Measurements from ENCODE around the gene ARCN1. TPM values are rescaled to one million over a fixed set of nuclear protein-coding genes. Genes with fewer than 3 reads are reported as not detected.
A peak's percentile ranks its signal among the peaks of the same experiment; 100 is the strongest.
"Not testable (repeated sequence)": the region's sequence is repeated elsewhere in the genome, so short reads cannot be mapped to it uniquely, and the experiment has no call there.

The ARCN1 gene
- total RNA-seq, 2 experiments from 2014 or later = 51.0 to 98.9 TPM

DNA sequence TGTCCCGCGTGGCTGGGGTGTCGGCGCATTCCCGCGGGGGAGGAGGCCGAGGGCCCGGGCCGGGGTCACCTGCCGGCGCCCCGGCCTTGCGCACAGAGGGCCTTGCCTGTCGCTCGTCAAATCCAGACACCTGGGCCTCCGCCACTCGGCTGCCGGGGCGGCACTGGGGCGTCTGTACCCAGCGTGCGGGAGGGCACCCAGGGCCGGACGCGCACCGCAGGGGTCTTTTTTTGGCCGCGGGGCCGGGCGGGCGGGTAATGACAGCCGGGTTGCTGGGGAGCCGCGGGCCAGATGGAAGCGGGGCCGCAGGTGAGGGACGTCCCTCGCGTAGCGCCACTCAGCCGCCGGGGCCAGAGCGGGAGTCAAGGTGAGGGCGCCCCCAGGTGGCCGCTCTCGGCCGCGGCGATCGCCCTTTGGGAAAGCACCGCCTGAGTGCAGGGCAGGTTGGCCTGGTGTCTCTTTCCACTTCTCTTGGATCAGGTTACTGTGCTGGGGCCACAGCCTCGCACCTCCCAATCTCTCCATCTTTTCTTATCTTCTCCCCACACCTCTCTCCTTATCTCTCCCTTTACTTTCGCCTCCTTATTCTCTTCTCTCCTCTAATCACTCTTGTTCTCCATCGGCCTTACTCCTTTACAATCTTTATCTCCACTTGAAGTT is 38.7 kb downstream of the ARCN1 start:
- ChIA-PET POLR2A (no interaction called here), CTCF (ENCODE audit: unreplicated experiment) (interaction anchor here (1.1 kb wide), 1 partner anchor 11 kb away, joined by 3 read pairs; no protein-coding TSS in a partner anchor)
- Histone ChIP-seq H3K4me1 (ENCODE audit: insufficient read depth, low read length, poor library complexity, severe bottlenecking) (peaks cover 22% of the 10 kb centered on the region), H3K79me2 (ENCODE audit: insufficient read depth, low read depth, low read length) (no peaks in the 10 kb centered on the region), H3K9me3 (ENCODE audit: low read length) (no peaks in the 10 kb centered on the region), H2AFZ (ENCODE audit: low read length) (no peak overlapping the region), H3K4me3 (ENCODE audit: low read depth, low read length, poor library complexity, severe bottlenecking) (no peak overlapping the region), H3K27ac (ENCODE audit: low read depth, low read length, poor library complexity, severe bottlenecking) (no peak overlapping the region), H3K4me2 (ENCODE audit: low read length) (peak overlapping the region; percentile 46), H4K20me1 (ENCODE audit: insufficient read depth, low read length) (no peaks in the 10 kb centered on the region), H3K9me2 (ENCODE audit: insufficient read depth, low read length) (no peaks in the 10 kb centered on the region), H3K36me3 (ENCODE audit: insufficient read depth, low read length) (no peaks in the 10 kb centered on the region)
- no TSS peak for BruUV-seq (replicated peaks)
- intact Hi-C loops (cut with micrococcal nuclease; ENCODE audit: unreplicated experiment) = no loop called here
- DNase-seq (ENCODE audit: low spot score) = peak; percentile 71
- TF ChIP-seq, protein P1, sequence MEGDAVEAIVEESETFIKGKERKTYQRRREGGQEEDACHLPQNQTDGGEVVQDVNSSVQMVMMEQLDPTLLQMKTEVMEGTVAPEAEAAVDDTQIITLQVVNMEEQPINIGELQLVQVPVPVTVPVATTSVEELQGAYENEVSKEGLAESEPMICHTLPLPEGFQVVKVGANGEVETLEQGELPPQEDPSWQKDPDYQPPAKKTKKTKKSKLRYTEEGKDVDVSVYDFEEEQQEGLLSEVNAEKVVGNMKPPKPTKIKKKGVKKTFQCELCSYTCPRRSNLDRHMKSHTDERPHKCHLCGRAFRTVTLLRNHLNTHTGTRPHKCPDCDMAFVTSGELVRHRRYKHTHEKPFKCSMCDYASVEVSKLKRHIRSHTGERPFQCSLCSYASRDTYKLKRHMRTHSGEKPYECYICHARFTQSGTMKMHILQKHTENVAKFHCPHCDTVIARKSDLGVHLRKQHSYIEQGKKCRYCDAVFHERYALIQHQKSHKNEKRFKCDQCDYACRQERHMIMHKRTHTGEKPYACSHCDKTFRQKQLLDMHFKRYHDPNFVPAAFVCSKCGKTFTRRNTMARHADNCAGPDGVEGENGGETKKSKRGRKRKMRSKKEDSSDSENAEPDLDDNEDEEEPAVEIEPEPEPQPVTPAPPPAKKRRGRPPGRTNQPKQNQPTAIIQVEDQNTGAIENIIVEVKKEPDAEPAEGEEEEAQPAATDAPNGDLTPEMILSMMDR (conservative IDR thresholded peaks at IDR 0.05; ENCODE audit: low read length) = peak; percentile 76
- TF ChIP-seq EZH2phosphoT487 (IDR thresholded peaks at IDR 0.05; ENCODE audit: borderline replicate concordance, low read depth, low read length) = no peak

- POLR2A ChIA-PET = interaction anchor here (0.9 kb wide), 1 partner anchor 85 kb away, joined by 7 read pairs; no protein-coding TSS in a partner anchor
- DNase-seq (ENCODE audit: low spot score); H3K79me2 ChIP-seq (ENCODE audit: insufficient read depth, low read depth, low read length); H3K9me2 ChIP-seq (ENCODE audit: insufficient read depth, low read length); BruUV-seq (replicated peaks); H2AFZ ChIP-seq (ENCODE audit: low read length); H3K9me3 ChIP-seq (ENCODE audit: low read length); H3K27ac ChIP-seq (ENCODE audit: low read depth, low read length, poor library complexity, severe bottlenecking); H3K4me3 ChIP-seq (ENCODE audit: low read depth, low read length, poor library complexity, severe bottlenecking); H3K36me3 ChIP-seq (ENCODE audit: insufficient read depth, low read length); CTCF ChIA-PET (ENCODE audit: unreplicated experiment); intact Hi-C loops (cut with micrococcal nuclease; ENCODE audit: unreplicated experiment); H4K20me1 ChIP-seq (ENCODE audit: insufficient read depth, low read length): not testable (repeated sequence)
- H3K4me2 ChIP-seq (ENCODE audit: low read length) = 0 out of 2 replicates have a peak overlapping the region, but pooled peaks have one; percentile 46
- peaks cover 22% of the 10 kb centered on the region for H3K4me1 ChIP-seq (ENCODE audit: insufficient read depth, low read length, poor library complexity, severe bottlenecking)
Measured at GRCh38 chr11:118611433-118611795, 39.2 kb downstream of the ARCN1 start.

DNA sequence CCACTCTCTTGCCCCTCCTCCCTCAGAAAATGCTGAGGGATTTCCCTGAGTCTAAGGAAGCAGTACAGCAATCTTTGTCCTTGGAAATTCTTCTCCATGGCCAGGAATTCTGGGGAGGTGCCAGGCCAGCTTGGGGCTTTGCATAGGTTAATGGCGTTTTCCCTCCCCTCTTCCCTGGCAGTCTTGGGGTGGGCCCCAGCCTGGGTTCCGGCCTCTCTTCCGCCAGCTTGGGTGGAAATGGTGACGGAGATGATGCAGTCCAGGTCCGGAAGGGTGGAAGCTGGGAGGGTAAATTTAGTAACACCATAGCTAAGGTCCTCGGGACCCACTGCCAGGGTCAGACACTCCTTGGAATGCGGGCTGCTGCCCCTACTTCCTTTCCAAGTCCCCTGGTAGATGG is 40.2 kb downstream of the ARCN1 start:
- Histone ChIP-seq H3K4me3 (ENCODE audit: low read depth, low read length, poor library complexity, severe bottlenecking) (no peak overlapping the region), H3K36me3 (ENCODE audit: insufficient read depth, low read length) (no peaks in the 10 kb centered on the region), H3K9me3 (ENCODE audit: low read length) (no peaks in the 10 kb centered on the region), H3K4me2 (ENCODE audit: low read length) (no peak overlapping the region), H3K27ac (ENCODE audit: low read depth, low read length, poor library complexity, severe bottlenecking) (no peak overlapping the region), H3K9me2 (ENCODE audit: insufficient read depth, low read length) (no peaks in the 10 kb centered on the region), H3K79me2 (ENCODE audit: insufficient read depth, low read depth, low read length) (no peaks in the 10 kb centered on the region), H4K20me1 (ENCODE audit: insufficient read depth, low read length) (no peaks in the 10 kb centered on the region), H2AFZ (ENCODE audit: low read length) (no peak overlapping the region), H3K4me1 (ENCODE audit: insufficient read depth, low read length, poor library complexity, severe bottlenecking) (peaks cover 22% of the 10 kb centered on the region)
- TF ChIP-seq EZH2phosphoT487 (IDR thresholded peaks at IDR 0.05; ENCODE audit: borderline replicate concordance, low read depth, low read length) = no peak
- TF ChIP-seq, protein P1 (conservative IDR thresholded peaks at IDR 0.05; ENCODE audit: low read length) = no peak
- intact Hi-C loops (cut with micrococcal nuclease; ENCODE audit: unreplicated experiment) = no loop called here
- CTCF ChIA-PET (ENCODE audit: unreplicated experiment) = interaction anchor here (0.7 kb wide), 1 partner anchor 19 kb away, joined by 3 read pairs; no protein-coding TSS in a partner anchor
- POLR2A ChIA-PET = interaction anchor here (0.6 to 0.9 kb wide), 3 partner anchors 22 to 192 kb away, joined by 3 to 7 read pairs (median 3); no protein-coding TSS in a partner anchor
- no peak for DNase-seq (ENCODE audit: low spot score)
- BruUV-seq (replicated peaks) = no TSS peak

Measured in OCI-LY7 (cell line).